Vagina (tissue), 2 donors: ENCODE results near the gene CCDC88C.

Experiments
- CTCF ChIP-seq, 3 experiments: fragments of 450-650 bp in 2 of 3; fragments of 200-600 bp in 1 of 3; sonication (generic) in 1 of 3; IDR thresholded peaks; one replicate each; pipeline ENCODE4 v1.5.1; 2017 to 2019; ENCODE audit warnings: antibody characterized with exemption in 3 of 3, mild to moderate bottlenecking in 2 of 3, moderate library complexity in 2 of 3
- POLR2A ChIP-seq, 2 donors: fragments of 450-650 bp; IDR thresholded peaks; one replicate each; pipeline ENCODE4 v1.6.1; 2017; ENCODE audit warnings: antibody characterized with exemption in 2 of 2, mild to moderate bottlenecking in 2 of 2, moderate library complexity in 2 of 2

DNA sequence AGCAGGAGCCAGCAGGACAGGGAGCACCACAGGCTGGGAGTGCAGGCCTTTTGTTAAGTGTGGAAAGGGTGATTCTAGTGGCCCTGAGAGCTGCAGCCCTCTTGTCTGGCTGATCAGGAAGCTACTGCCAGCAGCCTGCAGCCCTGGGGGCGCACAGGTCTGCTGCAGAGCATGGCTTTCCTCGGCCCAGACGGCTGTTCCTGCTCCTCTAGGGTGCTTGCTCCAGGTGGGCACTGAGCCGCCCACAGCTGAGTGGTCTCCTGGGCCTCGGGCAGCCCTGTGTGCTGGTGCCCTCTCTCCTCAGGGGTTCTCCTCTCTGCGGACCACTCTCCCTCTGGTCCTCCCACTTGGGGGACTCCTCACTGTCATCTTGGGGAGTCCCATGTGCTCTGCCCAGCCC lies 18.9 kb downstream of the CCDC88C start:
- no peak for TF ChIP-seq POLR2A (IDR thresholded peaks at IDR 0.05)
- TF ChIP-seq CTCF (IDR thresholded peaks at IDR 0.05) = no peak
